Gastrocnemius medialis (tissue), 4 donors: ENCODE data around the gene SCN4A.

ENCODE experiments used
- CTCF ChIP-seq, 5 experiments: fragments of 450-650 bp in 3 of 5; fragments of 200-600 bp in 2 of 5; sonication (generic) in 2 of 5; IDR thresholded peaks in 4 of 5; conservative IDR thresholded peaks in 1 of 5; 1 replicate in 4 of 5; 2 replicates in 1 of 5; pipeline ENCODE4 v1.5.1; 2016 to 2019; ENCODE audit warnings: antibody characterized with exemption in 5 of 5, mild to moderate bottlenecking in 3 of 5, moderate library complexity in 3 of 5
- POLR2A ChIP-seq, 2 donors: fragments of 450-650 bp; IDR thresholded peaks; one replicate each; pipeline ENCODE4 v1.6.1; 2017; ENCODE audit warnings: antibody characterized with exemption in 2 of 2, mild to moderate bottlenecking in 2 of 2, moderate library complexity in 2 of 2

DNA sequence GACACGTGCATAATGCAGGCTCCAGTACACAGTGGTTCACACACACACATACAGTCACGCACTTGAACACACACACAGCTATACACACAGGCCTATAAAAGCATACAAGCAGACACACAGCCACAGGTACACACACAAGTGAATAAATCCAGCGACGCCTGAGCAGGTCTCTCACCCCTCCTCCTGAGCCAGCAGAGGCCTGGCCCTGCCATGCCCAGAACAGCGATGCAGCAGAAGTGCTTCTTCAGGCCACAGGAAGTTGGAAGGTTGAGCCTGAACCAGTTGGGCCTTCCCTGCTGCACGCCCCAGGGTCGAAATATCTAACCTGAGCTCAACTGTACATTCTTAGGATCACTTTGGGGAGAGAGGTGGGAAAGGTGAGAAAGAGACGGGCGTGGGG is 33.3 kb downstream of the SCN4A start:
- TF ChIP-seq CTCF (IDR thresholded peaks at IDR 0.05 in 4 of 5, conservative IDR thresholded peaks at IDR 0.05 in 1 of 5) (no peak), POLR2A (IDR thresholded peaks at IDR 0.05) (no peak)
